Mesenchymal stem cell (in vitro differentiated cells and primary cell): ENCODE data around the gene KCNIP4.
A peak's percentile ranks its signal among the peaks of the same experiment; 100 is the strongest.

Experiments used
- DNase-seq: peaks from one replicate; pipeline ENCODE4 v3.0.0-alpha.2; 2013
- H2AFZ ChIP-seq: one replicate; pipeline ENCODE4 v1.6.1; 2013; ENCODE audit warnings: low read depth, mild to moderate bottlenecking, control low read depth, inconsistent platforms, low read length, moderate library complexity
- H2AK5ac ChIP-seq: 2 replicates; pipeline ENCODE4 v1.6.1; 2013; ENCODE audit warnings: low read length, moderate library complexity, mild to moderate bottlenecking, inconsistent platforms; ENCODE audit not compliant: severe bottlenecking
- H2BK120ac ChIP-seq: one replicate; pipeline ENCODE4 v1.6.1; 2013; ENCODE audit warnings: low read depth, mild to moderate bottlenecking, inconsistent platforms, low read length, moderate library complexity
- H2BK12ac ChIP-seq, 2 experiments: one replicate each; pipeline ENCODE4 v1.6.1; 2013; ENCODE audit warnings: inconsistent platforms in 2 of 2, low read length in 2 of 2, mild to moderate bottlenecking in 2 of 2, moderate library complexity in 2 of 2, control low read depth in 1 of 2
- H2BK15ac ChIP-seq: one replicate; pipeline ENCODE4 v1.6.1; 2013; ENCODE audit warnings: mild to moderate bottlenecking, low read depth, inconsistent platforms; ENCODE audit not compliant: poor library complexity, severe bottlenecking
- H2BK5ac ChIP-seq: 2 replicates; pipeline ENCODE4 v1.6.1; 2013; ENCODE audit warnings: low read depth, mild to moderate bottlenecking, low read length, control low read depth, inconsistent platforms; ENCODE audit not compliant: poor library complexity, severe bottlenecking
- H3K14ac ChIP-seq, 2 experiments: one replicate each; pipeline ENCODE4 v1.6.1; 2013; ENCODE audit warnings: inconsistent platforms in 2 of 2, low read length in 2 of 2, control low read depth in 1 of 2, mild to moderate bottlenecking in 1 of 2, moderate library complexity in 1 of 2
- H3K18ac ChIP-seq, 2 experiments: one replicate each; pipeline ENCODE4 v1.6.1; 2013; ENCODE audit warnings: inconsistent platforms in 2 of 2, low read length in 2 of 2, control low read depth in 1 of 2, low read depth in 1 of 2, mild to moderate bottlenecking in 1 of 2
- H3K23ac ChIP-seq, 2 experiments: one replicate each; pipeline ENCODE4 v1.6.1; 2013; ENCODE audit warnings: inconsistent platforms in 2 of 2, low read length in 2 of 2, mild to moderate bottlenecking in 2 of 2, moderate library complexity in 2 of 2, control low read depth in 1 of 2
- H3K27ac ChIP-seq: 2 replicates; pipeline ENCODE4 v1.5.1; 2013; ENCODE audit warnings: mild to moderate bottlenecking, moderate library complexity, low read length, control low read depth, inconsistent platforms; ENCODE audit not compliant: poor library complexity, severe bottlenecking
- H3K27me3 ChIP-seq, 2 experiments: 2 replicates each; pipeline versions ENCODE4 v1.6.1 to v1.7.0; 2013; ENCODE audit warnings: low read length in 2 of 2, mild to moderate bottlenecking in 2 of 2, moderate library complexity in 2 of 2, control low read depth in 1 of 2, inconsistent platforms in 1 of 2; ENCODE audit not compliant: control insufficient read depth in 1 of 2, insufficient read depth in 1 of 2
- H3K36me3 ChIP-seq, 2 experiments: 2 replicates each; pipeline versions ENCODE4 v1.6.1 to v1.7.0; 2013; ENCODE audit warnings: low read length in 2 of 2, control low read depth in 1 of 2, inconsistent platforms in 1 of 2, low read depth in 1 of 2, mild to moderate bottlenecking in 1 of 2; ENCODE audit not compliant: insufficient read depth in 2 of 2, control insufficient read depth in 1 of 2
- H3K4ac ChIP-seq, 2 experiments: one replicate each; pipeline ENCODE4 v1.6.1; 2013; ENCODE audit warnings: inconsistent platforms in 2 of 2, low read length in 2 of 2, mild to moderate bottlenecking in 2 of 2, moderate library complexity in 2 of 2, control low read depth in 1 of 2, low read depth in 1 of 2
- H3K4me1 ChIP-seq: 2 replicates; pipeline ENCODE4 v1.6.1; 2013; ENCODE audit warnings: low read depth, low read length, control low read depth; ENCODE audit not compliant: control insufficient read depth, insufficient read depth
- H3K4me2 ChIP-seq: 2 replicates; pipeline ENCODE4 v1.6.1; 2013; ENCODE audit warnings: low read length, mild to moderate bottlenecking, inconsistent platforms; ENCODE audit not compliant: poor library complexity, severe bottlenecking
- H3K4me3 ChIP-seq, 2 experiments: 2 replicates each; pipeline versions ENCODE4 v1.5.1 to v1.7.0; 2013; ENCODE audit warnings: low read length in 2 of 2, mild to moderate bottlenecking in 2 of 2, control low read depth in 1 of 2, low read depth in 1 of 2; ENCODE audit not compliant: insufficient read depth in 1 of 2
- H3K79me1 ChIP-seq: replicated peaks from 2 replicates; pipeline ENCODE4 v1.6.1; 2013; ENCODE audit warnings: mild to moderate bottlenecking, control low read depth, low read length, inconsistent platforms; ENCODE audit not compliant: poor library complexity, severe bottlenecking
- H3K9ac ChIP-seq: 2 replicates; pipeline ENCODE4 v1.7.0; 2013; ENCODE audit warnings: mild to moderate bottlenecking, low read length, moderate library complexity
- H3K9me3 ChIP-seq: 2 replicates; pipeline ENCODE4 v1.7.0; 2013; ENCODE audit warnings: mild to moderate bottlenecking, low read length; ENCODE audit not compliant: control insufficient read depth
- H4K8ac ChIP-seq: one replicate; pipeline ENCODE4 v1.6.1; 2013; ENCODE audit warnings: inconsistent platforms, mild to moderate bottlenecking, low read length, moderate library complexity
- H4K91ac ChIP-seq: one replicate; pipeline ENCODE4 v1.6.1; 2013; ENCODE audit warnings: mild to moderate bottlenecking, low read length, inconsistent platforms
- WGBS: methylation state at CpG from one replicate; pipeline ENCODE4 v1.1.7; 2013; ENCODE audit warnings: mixed read lengths; 5-methylcytosine and 5-hydroxymethylcytosine counted together

KCNIP4 gene

GRCh38 chr4:21012851-21013331 lies 935.7 kb downstream of the KCNIP4 start:
- no peak overlapping the region for H3K9ac ChIP-seq
- H3K18ac ChIP-seq = no peak overlapping the region
- H3K9me3 ChIP-seq = peaks cover 6% of the 10 kb centered on the region
- no peaks in the 10 kb centered on the region for H3K79me1 ChIP-seq
- H3K4me2 ChIP-seq = no peak overlapping the region
- DNase-seq = peak; percentile 6
- H3K23ac ChIP-seq = no peak overlapping the region
- H2BK15ac ChIP-seq = no peak overlapping the region
- no peak overlapping the region for H3K4ac ChIP-seq
- H4K91ac ChIP-seq = no peak overlapping the region
- no peaks in the 10 kb centered on the region for H3K27me3 ChIP-seq
- no peak overlapping the region for H2BK5ac ChIP-seq
- no peak overlapping the region for H3K14ac ChIP-seq
- H2BK120ac ChIP-seq = no peak overlapping the region
- H3K4me3 ChIP-seq = no peak overlapping the region
- no peak overlapping the region for H2BK12ac ChIP-seq
- peaks cover 3% of the 10 kb centered on the region for H3K4me1 ChIP-seq
- no peak overlapping the region for H2AFZ ChIP-seq
- H2AK5ac ChIP-seq = no peak overlapping the region
- no peak overlapping the region for H4K8ac ChIP-seq
- WGBS = 42% methylated on average over 2 of the region's 3 CpGs
- H3K36me3 ChIP-seq = no peaks in the 10 kb centered on the region
- H3K27ac ChIP-seq = peak overlapping the region; percentile 80

- Histone ChIP-seq H2AK5ac (no peak overlapping the region), H3K4me2 (no peak overlapping the region), H4K8ac (no peak overlapping the region), H3K4ac (no peak overlapping the region), H3K79me1 (no peaks in the 10 kb centered on the region), H2BK120ac (no peak overlapping the region), H3K4me1 (peaks cover 3% of the 10 kb centered on the region), H3K18ac (no peak overlapping the region), H3K14ac (no peak overlapping the region), H2BK5ac (no peak overlapping the region), H2AFZ (no peak overlapping the region), H2BK12ac (no peak overlapping the region), H3K23ac (no peak overlapping the region), H3K4me3 (no peak overlapping the region), H4K91ac (no peak overlapping the region), H3K9ac (no peak overlapping the region), H3K9me3 (peaks cover 8% of the 10 kb centered on the region), H3K27ac (peak overlapping the region; percentile 66), H2BK15ac (no peak overlapping the region), H3K27me3 (no peaks in the 10 kb centered on the region), H3K36me3 (no peaks in the 10 kb centered on the region)
- 85% methylated on average over 1 of the region's 3 CpGs for WGBS
- DNase-seq = no peak
These were observed 937.5 kb downstream of the KCNIP4 start for GRCh38 chr4:21011106-21011505.

- WGBS = 80% methylated on average over 1 of the region's 4 CpGs
- no peak overlapping the region for H4K91ac ChIP-seq
- H2AFZ ChIP-seq = no peak overlapping the region
- no peak overlapping the region for H2AK5ac ChIP-seq
- H3K9ac ChIP-seq = no peak overlapping the region
- H3K27ac ChIP-seq = no peak overlapping the region
- no peak overlapping the region for H2BK5ac ChIP-seq
- no peak overlapping the region for H3K14ac ChIP-seq
- H3K79me1 ChIP-seq = no peaks in the 10 kb centered on the region
- no peak overlapping the region for H2BK15ac ChIP-seq
- no peaks in the 10 kb centered on the region for H3K27me3 ChIP-seq
- DNase-seq = no peak
- H3K4me2 ChIP-seq = no peak overlapping the region
- H3K9me3 ChIP-seq = peaks cover 8% of the 10 kb centered on the region
- H3K4ac ChIP-seq = no peak overlapping the region
- H3K23ac ChIP-seq = no peak overlapping the region
- H4K8ac ChIP-seq = no peak overlapping the region
- peaks cover 3% of the 10 kb centered on the region for H3K4me1 ChIP-seq
- H3K36me3 ChIP-seq = no peaks in the 10 kb centered on the region
- H2BK120ac ChIP-seq = no peak overlapping the region
- H2BK12ac ChIP-seq = no peak overlapping the region
- H3K18ac ChIP-seq = no peak overlapping the region
- no peak overlapping the region for H3K4me3 ChIP-seq
These were observed 938.6 kb downstream of the KCNIP4 start for GRCh38 chr4:21009956-21010355.

GRCh38 chr4:21005647-21006046 lies 942.9 kb downstream of the KCNIP4 start:
- H3K23ac ChIP-seq = no peak overlapping the region
- H2BK15ac ChIP-seq = no peak overlapping the region
- H4K91ac ChIP-seq = no peak overlapping the region
- H3K27ac ChIP-seq = no peak overlapping the region
- H3K9ac ChIP-seq = no peak overlapping the region
- H3K36me3 ChIP-seq = no peaks in the 10 kb centered on the region
- H3K4ac ChIP-seq = no peak overlapping the region
- no peak overlapping the region for H2BK120ac ChIP-seq
- H2AFZ ChIP-seq = no peak overlapping the region
- no peak overlapping the region for H4K8ac ChIP-seq
- WGBS = 90% methylated on average over 3 of the region's 4 CpGs
- DNase-seq = no peak
- H3K9me3 ChIP-seq = peaks cover 8% of the 10 kb centered on the region
- H2BK12ac ChIP-seq = no peak overlapping the region
- no peak overlapping the region for H3K18ac ChIP-seq
- no peak overlapping the region for H2AK5ac ChIP-seq
- H3K4me2 ChIP-seq = no peak overlapping the region
- no peaks in the 10 kb centered on the region for H3K79me1 ChIP-seq
- H2BK5ac ChIP-seq = no peak overlapping the region
- H3K14ac ChIP-seq = no peak overlapping the region
- no peak overlapping the region for H3K4me3 ChIP-seq
- H3K27me3 ChIP-seq = no peaks in the 10 kb centered on the region
- H3K4me1 ChIP-seq = no peaks in the 10 kb centered on the region
